ENCODE results near the gene RCL1. TPM values are rescaled to one million over a fixed set of nuclear protein-coding genes. Genes with fewer than 3 reads are reported as not detected.
A peak's percentile ranks its signal among the peaks of the same experiment; 100 is the strongest.

Gene RCL1
- total RNA-seq, 1 experiment from 2014 or later: 52.2 TPM

- 0 out of 2 replicates have a peak, but pooled peaks cover 27% of the 10 kb centered on the region for H3K79me2 ChIP-seq (ENCODE audit: low read length)
- intact Hi-C loops (cut with micrococcal nuclease): no loop called here
- ATAC-seq (peak; percentile 65), DNase-seq (peak; percentile 73)
- no peaks in the 10 kb centered on the region for H4K20me1 ChIP-seq (ENCODE audit: low read length)
- no peaks in the 10 kb centered on the region for H3K9me2 ChIP-seq (replicated peaks; ENCODE audit: low read length)
- no peak overlapping the region for H2AFZ ChIP-seq (ENCODE audit: low read length)
- ChIA-PET CTCF (interaction anchor here (0.6 kb wide), 1 partner anchor 121 kb away, joined by 4 read pairs; no protein-coding TSS in a partner anchor), POLR2A (ENCODE audit: unreplicated experiment) (no interaction called here)
- H3K4me3 ChIP-seq (ENCODE audit: low read length): no peak overlapping the region
- no peaks in the 10 kb centered on the region for H3K9me3 ChIP-seq (ENCODE audit: low read length)
- peak overlapping the region; percentile 71 for H3K27ac ChIP-seq (ENCODE audit: low read length)
- peak overlapping the region; percentile 30 for H3K4me2 ChIP-seq (ENCODE audit: low read length)
- H3K9ac ChIP-seq (ENCODE audit: low read length): no peak overlapping the region; the same call in 1 of the 2 replicates
- H3F3A ChIP-seq (ENCODE audit: low read length, unreplicated experiment): no peaks in the 10 kb centered on the region
- H3K36me3 ChIP-seq (ENCODE audit: low read depth, low read length): peaks cover 1% of the 10 kb centered on the region; the same call in 1 of the 2 replicates
- no peaks in the 10 kb centered on the region for H3K27me3 ChIP-seq (ENCODE audit: low read length)
- TF ChIP-seq EZH2phosphoT487 (IDR thresholded peaks at IDR 0.05; ENCODE audit: borderline replicate concordance, low read length) (no peak), CTCF (conservative IDR thresholded peaks at IDR 0.05; ENCODE audit: low read depth, low read length) (no peak), EZH2 (IDR thresholded peaks at IDR 0.05; ENCODE audit: low read length, unreplicated experiment) (no peak)
- no TSS peak for BruUV-seq (replicated peaks)
- H3K4me1 ChIP-seq (ENCODE audit: insufficient read depth, low read length): peaks cover 36% of the 10 kb centered on the region
These were observed 73.7 kb downstream of the RCL1 start for GRCh38 chr9:4866239-4866969.

GRCh38 chr9:4873066-4873465, 80.3 kb downstream of the RCL1 start:
- Histone ChIP-seq H3K36me3 (ENCODE audit: low read depth, low read length) (no peaks in the 10 kb centered on the region), H3K4me2 (ENCODE audit: low read length) (no peak overlapping the region), H3K9ac (ENCODE audit: low read length) (no peak overlapping the region), H3F3A (ENCODE audit: low read length, unreplicated experiment) (no peaks in the 10 kb centered on the region), H3K9me2 (replicated peaks; ENCODE audit: low read length) (no peaks in the 10 kb centered on the region), H3K27ac (ENCODE audit: low read length) (no peak overlapping the region), H2AFZ (ENCODE audit: low read length) (no peak overlapping the region), H3K4me1 (ENCODE audit: insufficient read depth, low read length) (no peaks in the 10 kb centered on the region), H4K20me1 (ENCODE audit: low read length) (no peaks in the 10 kb centered on the region), H3K4me3 (ENCODE audit: low read length) (no peak overlapping the region), H3K27me3 (ENCODE audit: low read length) (no peaks in the 10 kb centered on the region), H3K79me2 (ENCODE audit: low read length) (no peaks in the 10 kb centered on the region), H3K9me3 (ENCODE audit: low read length) (no peaks in the 10 kb centered on the region)
- TF ChIP-seq EZH2 (IDR thresholded peaks at IDR 0.05; ENCODE audit: low read length, unreplicated experiment): no peak
- no peak for TF ChIP-seq CTCF (conservative IDR thresholded peaks at IDR 0.05; ENCODE audit: low read depth, low read length)
- no peak for TF ChIP-seq EZH2phosphoT487 (IDR thresholded peaks at IDR 0.05; ENCODE audit: borderline replicate concordance, low read length)
- POLR2A ChIA-PET (ENCODE audit: unreplicated experiment): no interaction called here
- intact Hi-C loops (cut with micrococcal nuclease): no loop called here
- BruUV-seq (replicated peaks): no TSS peak
- ATAC-seq (no peak), DNase-seq (no peak)
- CTCF ChIA-PET: no interaction called here

- no peak overlapping the region for H3K4me3 ChIP-seq (ENCODE audit: low read length)
- no peaks in the 10 kb centered on the region; the same call in 1 of the 2 replicates for H3K4me1 ChIP-seq (ENCODE audit: insufficient read depth, low read length)
- no peak overlapping the region for H3K4me2 ChIP-seq (ENCODE audit: low read length)
- H3K9me2 ChIP-seq (replicated peaks; ENCODE audit: low read length): no peaks in the 10 kb centered on the region
- ChIA-PET CTCF (no interaction called here), POLR2A (ENCODE audit: unreplicated experiment) (no interaction called here)
- H3F3A ChIP-seq (ENCODE audit: low read length, unreplicated experiment): no peaks in the 10 kb centered on the region
- no peaks in the 10 kb centered on the region for H3K9me3 ChIP-seq (ENCODE audit: low read length)
- no peak overlapping the region for H3K9ac ChIP-seq (ENCODE audit: low read length)
- H4K20me1 ChIP-seq (ENCODE audit: low read length): no peaks in the 10 kb centered on the region
- H3K27ac ChIP-seq (ENCODE audit: low read length): no peak overlapping the region
- H3K36me3 ChIP-seq (ENCODE audit: low read depth, low read length): no peaks in the 10 kb centered on the region
- intact Hi-C loops (cut with micrococcal nuclease): no loop called here
- H2AFZ ChIP-seq (ENCODE audit: low read length): no peak overlapping the region
- H3K79me2 ChIP-seq (ENCODE audit: low read length): no peaks in the 10 kb centered on the region
- TF ChIP-seq EZH2phosphoT487 (IDR thresholded peaks at IDR 0.05; ENCODE audit: borderline replicate concordance, low read length) (no peak), CTCF (conservative IDR thresholded peaks at IDR 0.05; ENCODE audit: low read depth, low read length) (no peak), EZH2 (IDR thresholded peaks at IDR 0.05; ENCODE audit: low read length, unreplicated experiment) (no peak)
- BruUV-seq (replicated peaks): no TSS peak
- DNase-seq (no peak), ATAC-seq (no peak)
- no peaks in the 10 kb centered on the region for H3K27me3 ChIP-seq (ENCODE audit: low read length)
These were observed 82.8 kb downstream of the RCL1 start for GRCh38 chr9:4875559-4875958.

All from PC-3 (cell line).